MM.1S (cell line): ENCODE data around the gene KIAA1671.

ENCODE experiments used
- CTCF ChIP-seq: fragments of 300-600 bp; sonication (generic); IDR thresholded peaks from 2 replicates; pipeline ENCODE4 v1.5.1; 2016; ENCODE audit warnings: antibody characterized with exemption, low read length, mixed read lengths
- EZH2phosphoT487 ChIP-seq: fragments of 300-600 bp; sonication (generic); IDR thresholded peaks from 2 replicates; pipeline ENCODE4 v1.6.1; 2018; ENCODE audit warnings: antibody characterized with exemption, low read length

DNA sequence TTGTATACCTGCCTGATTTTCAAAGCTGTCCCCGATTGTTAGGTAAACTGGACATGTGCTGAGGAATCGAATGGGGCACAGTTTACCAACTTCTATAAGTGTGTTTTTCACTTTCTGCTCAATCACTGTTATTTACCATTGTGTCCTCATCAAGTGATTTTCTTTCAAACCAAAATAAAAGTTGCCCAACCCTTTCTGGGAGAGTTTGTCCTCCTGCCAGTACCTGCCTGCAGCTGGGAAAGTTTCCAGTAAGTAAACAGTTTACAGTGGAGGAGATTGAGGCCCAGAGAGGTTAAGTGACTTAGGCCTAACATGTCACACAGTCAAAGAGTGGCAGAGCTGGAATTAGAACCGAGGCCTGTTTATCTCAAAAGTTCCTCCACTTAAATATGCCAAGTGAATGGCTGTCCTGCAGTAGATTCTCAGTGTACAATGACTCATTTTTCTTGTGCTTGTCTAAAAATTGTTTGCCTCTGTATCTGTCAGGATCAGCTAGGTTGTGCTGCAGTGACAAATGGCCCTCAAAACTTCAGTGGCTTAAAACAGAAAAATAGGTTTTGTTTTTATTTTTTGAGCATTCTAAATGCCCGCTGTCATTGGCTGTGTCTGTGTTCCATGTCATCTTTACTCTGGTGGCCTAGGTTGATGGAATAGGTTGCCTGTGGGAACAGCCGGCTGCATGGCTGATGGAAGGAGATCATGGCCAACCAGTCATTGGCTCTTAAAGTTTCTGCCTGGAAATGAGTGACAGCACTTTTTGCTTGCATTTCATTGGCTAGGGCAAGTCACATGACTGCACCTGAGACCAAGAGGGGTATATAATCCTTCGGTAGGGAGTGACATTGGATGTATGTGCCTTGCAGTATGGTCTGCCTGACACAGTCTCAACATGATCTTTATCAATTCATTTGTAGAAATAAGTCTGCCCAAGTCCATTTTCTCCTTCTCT, 185.3 kb downstream of the KIAA1671 start:
- no peak for TF ChIP-seq CTCF
- TF ChIP-seq EZH2phosphoT487 = no peak
